HG03571 (cell line): ENCODE data around the gene LENEP.

Experiments used
- ATAC-seq: cut with Tn5 transposase; IDR thresholded peaks from one replicate; pipeline ENCODE4 v1.9.1; 2021; ENCODE audit not compliant: unreplicated experiment

LENEP gene

DNA sequence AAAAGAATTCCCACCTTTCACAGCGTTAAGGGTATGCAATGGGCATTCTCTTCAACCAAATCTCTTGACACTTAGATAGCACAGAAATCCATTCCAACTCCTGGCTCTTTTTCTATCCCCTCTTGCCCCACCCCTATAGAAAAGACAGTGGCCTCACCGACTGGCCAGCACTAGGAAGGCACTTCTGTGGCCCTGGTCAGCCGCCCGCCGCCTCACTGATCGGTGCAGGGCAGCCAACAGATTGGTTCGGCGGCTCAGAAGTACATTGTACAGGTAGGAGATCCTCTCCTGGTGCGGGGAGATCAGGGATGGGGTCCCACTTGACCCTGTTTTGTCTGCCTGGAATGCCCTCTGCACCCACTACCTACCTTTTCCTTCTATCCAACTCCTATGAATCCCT, 30.9 kb downstream of the LENEP start:
- ATAC-seq = no peak

GRCh38 chr1:155026154-155026553, 32.8 kb downstream of the LENEP start:
- ATAC-seq = no peak

- no peak for ATAC-seq
These were observed 33.2 kb downstream of the LENEP start for GRCh38 chr1:155026588-155026987.

DNA sequence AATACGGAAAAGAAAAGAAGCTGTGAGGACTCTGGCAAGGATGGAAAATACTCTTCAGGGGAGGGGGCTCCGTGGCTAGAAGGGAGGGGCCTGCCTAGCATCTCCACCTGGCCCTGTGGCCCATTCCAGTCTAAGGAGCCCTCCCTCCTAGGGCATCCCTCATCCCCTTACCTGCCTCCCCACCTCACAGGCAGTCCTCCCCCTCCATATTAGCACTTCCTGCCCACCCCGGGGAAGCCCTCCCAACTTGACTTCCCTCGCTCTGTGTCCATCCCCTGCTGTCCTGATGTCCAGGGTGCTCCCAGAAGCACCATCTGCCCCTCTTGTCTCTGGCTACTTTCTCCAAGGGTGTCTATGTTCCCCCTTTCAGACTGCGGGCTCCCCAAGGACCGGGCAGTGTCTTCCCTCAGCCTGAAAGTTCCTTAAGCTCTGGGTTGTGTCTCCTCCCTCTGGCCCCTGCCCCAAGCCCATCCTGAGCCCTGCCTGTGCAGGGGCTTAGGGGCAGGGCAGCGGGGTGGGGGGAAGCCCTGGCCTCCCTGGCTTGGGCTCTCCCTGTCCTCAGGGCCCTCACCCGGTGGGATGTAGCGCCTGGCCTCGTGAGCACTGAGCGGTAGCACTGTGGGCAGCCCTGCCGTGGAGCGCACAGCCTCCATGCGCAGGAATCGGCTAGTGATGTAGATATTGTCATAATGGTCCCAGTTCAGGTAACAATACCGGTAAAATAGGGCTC, 36.3 kb downstream of the LENEP start:
- no peak for ATAC-seq

GRCh38 chr1:155030243-155030795, 36.9 kb downstream of the LENEP start:
- no peak for ATAC-seq

GRCh38 chr1:155030899-155031298, 37.5 kb downstream of the LENEP start:
- ATAC-seq = no peak

- ATAC-seq = no peak
These were observed 39.5 kb downstream of the LENEP start for GRCh38 chr1:155032886-155033285.

GRCh38 chr1:155033524-155033923, 40.1 kb downstream of the LENEP start, which contains the start of the genes DCST1 and DCST2:
DCST1 (plus strand) TSS chr1:155033824; CDS start chr1:155034037, 213 bp downstream.
DCST2 (minus strand) TSS chr1:155033781; CDS start chr1:155033701, 80 bp downstream.
- ATAC-seq = no peak

GRCh38 chr1:155034318-155035208, 41.2 kb downstream of the LENEP start:
- ATAC-seq = no peak

DNA sequence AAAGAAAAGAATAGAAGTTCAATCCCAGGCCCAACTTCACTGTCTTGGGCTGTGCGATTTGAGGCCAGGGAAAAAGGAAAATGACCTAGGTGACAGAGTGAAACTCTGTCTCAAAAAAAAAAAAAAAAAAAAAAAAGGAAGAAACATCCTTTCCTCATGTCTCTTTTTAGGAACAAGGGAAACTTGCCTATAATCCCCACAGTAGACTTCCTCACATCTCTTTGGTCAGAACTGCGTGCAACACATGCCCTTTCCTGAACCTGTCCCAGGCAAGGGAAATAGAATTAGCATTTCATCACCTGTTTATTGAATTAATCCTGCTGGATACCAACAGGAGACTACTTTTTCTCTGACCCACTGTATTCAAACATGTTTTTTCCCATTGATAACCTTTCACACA, 42.5 kb downstream of the LENEP start:
- ATAC-seq = no peak

GRCh38 chr1:155037043-155037442, 43.7 kb downstream of the LENEP start:
- no peak for ATAC-seq

DNA sequence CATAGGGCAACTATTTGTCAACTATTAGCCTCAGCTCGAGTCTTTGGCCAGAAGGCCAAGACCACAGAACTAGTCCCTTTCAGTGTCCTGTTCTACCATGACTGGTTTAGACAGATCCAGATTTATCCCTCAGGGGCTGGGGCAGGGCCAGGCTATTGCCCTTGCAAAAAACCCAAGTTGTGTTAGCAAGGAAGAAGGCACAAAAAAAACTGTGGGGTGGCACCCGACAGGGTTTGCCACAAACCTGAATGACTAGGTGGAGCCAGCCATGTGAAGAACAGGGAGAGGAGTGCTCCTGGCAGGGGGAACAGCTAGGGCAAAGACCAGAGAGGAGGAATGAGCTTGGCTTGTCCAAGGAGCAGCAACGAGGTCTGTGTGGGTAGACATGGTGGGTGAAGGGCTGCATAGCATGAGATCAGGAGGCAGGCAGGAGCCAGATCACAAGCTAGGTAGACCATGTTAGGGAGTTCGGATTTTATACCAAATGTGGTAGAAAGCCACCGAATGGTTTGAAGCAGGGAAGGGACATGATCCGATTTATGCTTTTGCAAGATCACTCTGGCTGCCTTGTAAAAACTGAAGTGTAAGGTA, 44.6 kb downstream of the LENEP start:
- ATAC-seq = no peak

DNA sequence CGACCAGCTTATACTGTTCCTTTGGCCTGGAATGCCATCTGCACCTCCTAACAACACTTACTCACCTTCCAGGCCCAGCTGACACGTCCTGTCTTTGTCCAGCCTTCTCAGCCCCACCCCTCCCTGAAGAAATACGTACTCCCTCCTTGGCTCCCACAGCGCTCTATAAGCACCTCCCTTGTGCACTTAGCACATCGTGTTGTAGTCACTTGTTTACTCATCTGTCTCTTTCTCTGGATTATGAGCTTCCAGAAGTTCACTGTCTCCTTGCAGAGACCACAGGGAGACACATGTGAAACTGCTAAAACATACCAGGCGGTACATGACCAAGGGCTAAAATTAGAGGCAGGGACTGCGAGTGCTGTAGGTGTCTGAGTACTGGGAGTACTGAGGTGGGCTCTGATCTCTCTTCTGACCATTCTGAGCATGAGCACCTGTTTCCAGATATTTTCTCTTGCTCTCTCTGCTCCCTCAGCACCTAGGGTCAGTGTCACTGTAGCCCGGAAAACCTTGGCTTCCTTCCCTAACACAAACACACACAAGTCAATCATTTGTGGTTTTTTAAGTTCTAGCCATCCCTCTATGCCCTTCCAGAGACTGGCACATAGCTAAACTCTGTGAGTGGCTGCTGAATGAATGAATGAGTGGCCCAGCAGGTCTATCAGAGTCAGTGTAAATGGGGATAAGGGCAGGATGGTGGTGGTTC, 45.4 kb downstream of the LENEP start:
- no peak for ATAC-seq

DNA sequence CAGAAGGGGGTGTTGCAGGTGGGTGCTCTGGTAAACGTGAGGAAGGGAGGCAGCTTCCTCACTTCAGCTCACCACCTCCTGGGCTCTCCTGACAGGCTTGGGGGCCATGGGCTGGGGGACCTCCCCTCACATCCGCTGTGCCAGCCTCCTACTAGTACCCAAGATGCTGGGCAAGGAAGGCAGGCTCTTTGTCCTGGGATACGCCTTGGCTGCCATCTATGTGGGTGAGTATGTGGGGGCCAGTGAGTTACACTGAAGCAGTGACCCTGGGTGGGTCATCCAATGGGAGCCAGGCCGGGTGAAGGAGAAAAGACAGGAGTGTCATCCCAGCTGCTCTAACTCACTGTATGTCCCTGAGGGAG, 45.9 kb downstream of the LENEP start:
- ATAC-seq = no peak

GRCh38 chr1:155040358-155041093, 47.1 kb downstream of the LENEP start:
- no peak for ATAC-seq

DNA sequence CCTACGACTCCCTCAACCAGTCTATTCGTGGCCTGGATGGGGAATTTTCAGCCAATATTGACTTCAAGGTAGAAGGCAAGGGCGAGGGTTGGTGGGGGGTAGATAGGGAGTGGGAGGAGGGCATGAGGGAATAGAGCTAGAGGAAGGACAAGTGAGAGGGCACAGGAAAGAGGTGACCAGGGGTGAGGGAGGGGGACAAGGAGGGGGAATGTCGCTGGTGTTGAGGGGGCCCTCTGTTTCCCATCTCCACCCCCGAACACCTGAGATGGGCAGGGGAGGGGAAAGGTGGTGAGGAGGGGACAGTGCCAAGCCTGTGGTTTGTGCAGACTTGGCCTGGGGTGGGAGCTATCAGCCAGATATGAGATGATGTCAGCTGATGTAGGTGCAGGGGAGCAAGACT, 49.4 kb downstream of the LENEP start:
- ATAC-seq = no peak

GRCh38 chr1:155043301-155043702, 49.9 kb downstream of the LENEP start:
- no peak for ATAC-seq

GRCh38 chr1:155043793-155044192, 50.4 kb downstream of the LENEP start:
- no peak for ATAC-seq
